Activated CD4-positive, alpha-beta T cell treated with anti-CD3 and anti-CD28 coated beads for 36 hours (primary cell): ENCODE data around the gene FAM228A. TPM values are rescaled to one million over a fixed set of nuclear protein-coding genes. Genes with fewer than 3 reads are reported as not detected.
"Not testable (repeated sequence)": the region's sequence is repeated elsewhere in the genome, so short reads cannot be mapped to it uniquely, and the experiment has no call there.

Source experiments
- ATAC-seq: fragments of 200-7000 bp; cut with Tn5 transposase; one replicate; pipeline ENCODE4 v1.10.0; 2021; ENCODE audit warnings: mild to moderate bottlenecking, moderate library complexity
- CTCF ChIA-PET: fragments of 350-600 bp; sonication (Branson Sonifier 250); formaldehyde crosslinking; loops from one replicate; lab custom pipeline; 2021; ENCODE audit warnings: antibody characterized with exemption; lab: Charles Lee
- POLR2A ChIA-PET: fragments of 350-600 bp; sonication (Branson Sonifier 250); formaldehyde crosslinking; loops from one replicate; lab custom pipeline; 2021; ENCODE audit warnings: antibody characterized with exemption, inconsistent platforms; lab: Charles Lee
- DNase-seq: peaks from one replicate; pipeline ENCODE4 v3.0.0-alpha.2; 2020
- H3K27ac Mint-ChIP-seq: one replicate; pipeline ENCODE4 v1.8.0; 2021; ENCODE audit warnings: mixed read lengths
- H3K27me3 Mint-ChIP-seq: one replicate; pipeline ENCODE4 v1.8.0; 2021; ENCODE audit warnings: mixed read lengths
- H3K36me3 Mint-ChIP-seq: one replicate; pipeline ENCODE4 v1.8.0; 2021; ENCODE audit warnings: low read depth, mixed read lengths
- H3K4me1 Mint-ChIP-seq: one replicate; pipeline ENCODE4 v1.8.0; 2021; ENCODE audit warnings: mixed read lengths
- H3K4me3 Mint-ChIP-seq: one replicate; pipeline ENCODE4 v1.8.0; 2021; ENCODE audit warnings: mild to moderate bottlenecking, moderate library complexity, mixed read lengths
- H3K9me3 Mint-ChIP-seq: one replicate; pipeline ENCODE4 v1.8.0; 2021; ENCODE audit warnings: low read depth, mixed read lengths
- intact Hi-C, 2 experiments: fragments of 100-400 bp; cut with DNase I in 1 of 2; cut with micrococcal nuclease in 1 of 2; formaldehyde crosslinking; loops; one replicate each; pipeline versions ENCODE4 v1.14.2 to v1.15.1; 2022 to 2024; cut with DNase I, micrococcal nuclease
- total RNA-seq, 2 experiments: library from RNA; stranded (reverse); gene quantifications; one replicate each; pipeline ENCODE4 v1.2.3, GENCODE V29; 2021

Gene FAM228A
- under 1 TPM; 0.16 to 0.28 TPM for total RNA-seq

DNA sequence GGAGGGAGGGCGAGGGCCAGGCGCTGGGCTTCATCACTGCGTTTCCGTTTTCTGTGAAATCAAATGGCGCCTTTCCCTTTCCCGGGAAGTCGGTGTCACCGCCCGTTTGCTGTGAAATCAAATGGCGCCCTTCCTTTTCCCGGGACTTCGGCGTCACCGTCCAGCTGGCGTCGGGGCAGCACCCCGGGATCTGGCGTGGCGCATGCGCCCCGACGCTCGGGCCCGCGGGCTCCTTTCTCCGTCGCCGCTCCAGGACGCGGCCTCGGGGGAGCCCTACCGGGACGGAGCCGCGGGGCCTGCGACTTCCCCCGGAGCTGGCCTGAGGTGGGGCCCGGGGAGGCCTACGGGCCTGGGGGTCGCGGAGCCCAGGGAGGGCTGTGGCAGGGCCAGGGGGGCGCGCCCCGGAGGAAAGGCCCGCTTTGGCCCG is at the start of gene FAM228A:
FAM228A (plus strand) TSS at position 203 of the 427 bp plus-strand sequence. CDS start 428 bp downstream, outside the sequence.
- ATAC-seq, result no peak
- DNase-seq, result no peak
- CTCF ChIA-PET, result no interaction called here
- peaks cover 6% of the 10 kb centered on the region for H3K27me3 Mint-ChIP-seq
- no peak within 1 kb of the TSS for H3K27ac Mint-ChIP-seq
- POLR2A ChIA-PET, result no interaction called here
- no peak within 1 kb of the TSS for H3K4me3 Mint-ChIP-seq
- intact Hi-C loops, result no loop called here
- no peaks in the 10 kb centered on the region for H3K36me3 Mint-ChIP-seq
- H3K9me3 Mint-ChIP-seq, result no peaks in the 10 kb centered on the region
- peaks cover 4% of the 10 kb centered on the region for H3K4me1 Mint-ChIP-seq

DNA sequence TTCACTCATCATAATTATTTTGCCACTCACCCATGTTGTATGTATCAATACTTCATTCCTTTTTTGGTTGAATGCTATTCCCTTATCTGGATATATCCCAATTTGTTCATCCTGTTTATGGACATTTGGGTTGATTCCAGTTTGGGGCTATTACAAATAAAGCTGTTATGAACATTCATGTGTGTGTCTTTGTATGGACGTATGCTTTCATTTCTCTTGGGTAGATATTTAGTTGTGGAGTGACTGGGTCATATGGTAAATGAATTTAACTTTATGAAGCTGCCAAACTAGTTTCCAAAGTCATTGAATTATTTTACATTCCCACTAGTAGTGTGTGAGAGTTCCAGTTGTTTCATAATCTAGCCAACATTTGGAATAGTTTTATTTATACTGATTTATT is 48.9 kb upstream of the FAM228A start:
- Mint-ChIP-seq H3K4me3 (no peak overlapping the region), H3K4me1 (peaks cover 9% of the 10 kb centered on the region), H3K27me3 (no peaks in the 10 kb centered on the region), H3K9me3 (no peaks in the 10 kb centered on the region), H3K27ac (no peak overlapping the region), H3K36me3 (peaks cover 2% of the 10 kb centered on the region)
- ChIA-PET CTCF (interaction anchor here (0.9 to 1.0 kb wide), 2 partner anchors 18 to 38 kb away, joined by 3 read pairs; no protein-coding TSS in a partner anchor), POLR2A (interaction anchor here (0.9 kb wide), 1 partner anchor 9 kb away, joined by 3 read pairs; no protein-coding TSS in a partner anchor)
- ATAC-seq (no peak), DNase-seq (no peak)
- intact Hi-C loops, result no loop called here

- DNase-seq, result no peak
- Mint-ChIP-seq H3K27ac (no peak overlapping the region), H3K4me3 (no peak overlapping the region), H3K9me3 (peaks cover 6% of the 10 kb centered on the region), H3K36me3 (peaks cover 8% of the 10 kb centered on the region), H3K4me1 (no peaks in the 10 kb centered on the region), H3K27me3 (no peaks in the 10 kb centered on the region)
- ChIA-PET CTCF (no interaction called here), POLR2A (no interaction called here)
- ATAC-seq, result no peak
- intact Hi-C loops, result no loop called here
These were observed 42.3 kb upstream of the FAM228A start for GRCh38 chr2:24132543-24132942.

GRCh38 chr2:24140305-24140704 is 34.5 kb upstream of the FAM228A start:
- H3K9me3 Mint-ChIP-seq, H3K4me1 Mint-ChIP-seq, H3K4me3 Mint-ChIP-seq, intact Hi-C loops, H3K27me3 Mint-ChIP-seq, H3K36me3 Mint-ChIP-seq, DNase-seq, H3K27ac Mint-ChIP-seq, ATAC-seq, CTCF ChIA-PET: not testable (repeated sequence)
- POLR2A ChIA-PET, result interaction anchor here (0.8 kb wide), 1 partner anchor 166 kb away, joined by 4 read pairs; no protein-coding TSS in a partner anchor

DNA sequence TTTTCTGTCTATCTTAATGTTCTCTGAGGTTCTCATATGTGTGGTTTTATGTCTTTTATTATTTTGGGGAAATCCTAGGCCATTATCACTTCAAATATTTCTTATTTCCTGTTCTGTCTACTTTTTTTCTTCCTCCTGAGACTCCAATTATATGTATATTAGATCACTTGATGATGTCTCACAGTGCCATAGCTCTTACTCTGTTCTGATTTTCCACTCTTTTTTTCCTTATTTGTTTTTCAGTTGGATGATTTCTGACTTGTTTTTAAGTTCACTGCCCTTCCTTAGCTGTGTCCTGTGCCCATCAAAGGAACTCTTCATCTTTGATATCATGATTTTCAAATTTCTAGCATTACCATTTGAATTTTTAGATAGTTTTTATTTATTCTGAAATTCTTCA is 27.5 kb upstream of the FAM228A start:
- peaks cover 12% of the 10 kb centered on the region for H3K36me3 Mint-ChIP-seq
- no peak overlapping the region for H3K4me3 Mint-ChIP-seq
- ChIA-PET CTCF (interaction anchor here (1.2 kb wide), 1 partner anchor 64 kb away, joined by 3 read pairs; no protein-coding TSS in a partner anchor), POLR2A (no interaction called here)
- ATAC-seq (no peak), DNase-seq (no peak)
- intact Hi-C loops, result no loop called here
- H3K27ac Mint-ChIP-seq, result no peak overlapping the region
- no peaks in the 10 kb centered on the region for H3K27me3 Mint-ChIP-seq
- H3K4me1 Mint-ChIP-seq, result no peaks in the 10 kb centered on the region
- H3K9me3 Mint-ChIP-seq, result peaks cover 16% of the 10 kb centered on the region

DNA sequence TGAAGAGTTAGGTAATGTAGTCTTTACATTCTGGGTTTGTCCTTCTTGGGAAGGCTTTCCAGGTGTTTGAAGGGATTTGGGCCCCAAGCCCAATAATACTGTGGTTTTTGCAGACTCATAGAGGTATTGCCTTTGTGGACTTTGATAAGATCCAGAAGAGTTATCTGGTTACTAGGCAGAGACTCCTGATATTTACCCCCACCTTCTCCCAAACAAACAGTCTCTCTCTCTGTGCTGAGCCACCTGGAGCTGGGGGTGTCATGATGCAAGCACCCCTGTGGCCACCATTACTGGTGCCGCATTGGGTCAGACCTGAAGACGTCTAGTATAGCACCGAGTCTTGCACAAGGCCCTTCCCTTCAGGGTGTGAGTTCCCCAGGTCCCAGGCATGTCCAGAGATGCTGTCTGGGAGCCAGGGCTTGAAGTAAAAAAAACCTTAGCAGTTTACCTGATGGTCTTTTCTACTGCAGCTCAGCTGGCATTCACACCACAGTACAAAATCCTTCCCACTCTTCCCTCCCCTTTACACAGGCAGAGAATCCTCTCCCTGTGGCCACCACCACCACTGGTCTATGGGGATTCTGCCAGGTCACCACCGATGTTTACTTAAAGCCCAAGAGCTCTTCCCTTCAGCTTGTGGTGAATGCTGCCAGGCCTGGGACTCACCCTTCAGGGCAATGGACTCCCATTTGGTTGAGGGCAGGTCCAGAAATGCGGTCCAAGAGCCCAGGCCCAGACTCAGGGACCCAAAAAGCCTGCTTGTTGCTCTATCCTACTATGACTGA is 22.2 kb upstream of the FAM228A start:
- Mint-ChIP-seq H3K27ac (no peak overlapping the region), H3K4me3 (no peak overlapping the region), H3K9me3 (peaks cover 8% of the 10 kb centered on the region), H3K4me1 (no peaks in the 10 kb centered on the region), H3K27me3 (no peaks in the 10 kb centered on the region), H3K36me3 (peaks cover 5% of the 10 kb centered on the region)
- DNase-seq (no peak), ATAC-seq (no peak)
- CTCF ChIA-PET, result interaction anchor here (0.6 to 2.9 kb wide), 3 partner anchors 10 to 35 kb away, joined by 3 to 13 read pairs (median 4); no protein-coding TSS in a partner anchor
- POLR2A ChIA-PET, result no interaction called here
- intact Hi-C loops, result no loop called here

GRCh38 chr2:24153478-24153877 is 21.4 kb upstream of the FAM228A start:
- intact Hi-C loops, result no loop called here
- DNase-seq (no peak), ATAC-seq (no peak)
- CTCF ChIA-PET, result interaction anchor here (0.6 to 2.9 kb wide), 3 partner anchors 9 to 44 kb away, joined by 3 to 13 read pairs (median 3); no protein-coding TSS in a partner anchor
- H3K27ac Mint-ChIP-seq, result no peak overlapping the region
- H3K36me3 Mint-ChIP-seq, result no peaks in the 10 kb centered on the region
- H3K9me3 Mint-ChIP-seq, result peaks cover 2% of the 10 kb centered on the region
- no peak overlapping the region for H3K4me3 Mint-ChIP-seq
- H3K27me3 Mint-ChIP-seq, result no peaks in the 10 kb centered on the region
- no peaks in the 10 kb centered on the region for H3K4me1 Mint-ChIP-seq
- POLR2A ChIA-PET, result no interaction called here

- Mint-ChIP-seq H3K27me3 (no peaks in the 10 kb centered on the region), H3K4me3 (no peak overlapping the region), H3K9me3 (peaks cover 3% of the 10 kb centered on the region), H3K4me1 (no peaks in the 10 kb centered on the region), H3K27ac (no peak overlapping the region), H3K36me3 (peaks cover 2% of the 10 kb centered on the region)
- CTCF ChIA-PET, result interaction anchor here (0.7 to 1.0 kb wide), 2 partner anchors 16 to 138 kb away, joined by 3 read pairs; no protein-coding TSS in a partner anchor
- intact Hi-C loops, result no loop called here
- DNase-seq (no peak), ATAC-seq (no peak)
- POLR2A ChIA-PET, result no interaction called here
These were observed 16.7 kb upstream of the FAM228A start for GRCh38 chr2:24158131-24158530.

GRCh38 chr2:24159708-24160107 is 15.1 kb upstream of the FAM228A start:
- intact Hi-C loops, result no loop called here
- H3K27ac Mint-ChIP-seq, result no peak overlapping the region
- ATAC-seq (no peak), DNase-seq (no peak)
- ChIA-PET CTCF (no interaction called here), POLR2A (no interaction called here)
- peaks cover 2% of the 10 kb centered on the region for H3K36me3 Mint-ChIP-seq
- H3K27me3 Mint-ChIP-seq, result no peaks in the 10 kb centered on the region
- no peaks in the 10 kb centered on the region for H3K4me1 Mint-ChIP-seq
- H3K4me3 Mint-ChIP-seq, result no peak overlapping the region
- peaks cover 3% of the 10 kb centered on the region for H3K9me3 Mint-ChIP-seq

- Mint-ChIP-seq H3K9me3 (peaks cover 3% of the 10 kb centered on the region), H3K27me3 (no peaks in the 10 kb centered on the region), H3K4me1 (no peaks in the 10 kb centered on the region), H3K27ac (no peak overlapping the region), H3K36me3 (peaks cover 2% of the 10 kb centered on the region), H3K4me3 (no peak overlapping the region)
- no peak for DNase-seq
- ATAC-seq, result no peak
- POLR2A ChIA-PET, result no interaction called here
- intact Hi-C loops, result no loop called here
- CTCF ChIA-PET, result interaction anchor here (0.6 to 3.4 kb wide), 5 partner anchors 8 to 441 kb away, joined by 3 to 13 read pairs (median 3); no protein-coding TSS in a partner anchor
These were observed 14.1 kb upstream of the FAM228A start for GRCh38 chr2:24160761-24161160.

DNA sequence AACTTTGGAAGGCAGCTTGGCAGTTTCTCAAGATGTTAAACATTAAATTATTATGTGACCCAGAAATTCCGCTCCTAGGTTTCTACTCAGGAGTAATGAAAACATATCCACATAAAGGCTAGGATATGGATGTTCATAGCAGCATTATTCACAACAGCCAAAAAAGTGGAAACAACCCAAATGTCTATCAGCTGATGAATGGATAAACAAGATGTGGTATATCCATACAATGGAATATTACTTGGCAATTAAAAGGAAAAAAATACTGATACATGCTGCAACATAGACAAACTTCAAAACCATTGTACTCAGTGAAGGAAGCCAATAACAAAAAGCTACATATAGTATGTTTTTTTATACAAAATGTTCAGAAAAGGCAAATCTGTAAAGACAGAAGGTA is 12.4 kb upstream of the FAM228A start:
- Mint-ChIP-seq H3K4me1 (no peaks in the 10 kb centered on the region), H3K27me3 (no peaks in the 10 kb centered on the region), H3K27ac (no peak overlapping the region), H3K9me3 (peaks cover 3% of the 10 kb centered on the region), H3K36me3 (peaks cover 2% of the 10 kb centered on the region), H3K4me3 (no peak overlapping the region)
- ATAC-seq (no peak), DNase-seq (no peak)
- intact Hi-C loops, result no loop called here
- CTCF ChIA-PET, result interaction anchor here (0.6 to 4.8 kb wide), 8 partner anchors 9 to 338 kb away, joined by 3 to 27 read pairs (median 4); partner anchors contain the start of gene TP53I3
- POLR2A ChIA-PET, result no interaction called here
